GM10248 (cell line): ENCODE measurements around the gene ADCY5.

ENCODE experiments used
- CTCF ChIA-PET: fragments of 300-600 bp; sonication (Branson Sonifier 250); formaldehyde crosslinking; extraction: SDS; loops from one replicate; lab custom pipeline; 2021; ENCODE audit warnings: antibody characterized with exemption; lab: Yijun Ruan, JAX
- POLR2A ChIA-PET: fragments of 350-650 bp; sonication (Branson Sonifier 250); formaldehyde crosslinking; extraction: SDS; loops from one replicate; lab custom pipeline; 2020; ENCODE audit warnings: antibody characterized with exemption; lab: Yijun Ruan, JAX
- DNase-seq: peaks from one replicate; pipeline ENCODE4 v3.0.0; 2012; ENCODE audit errors: extremely low spot score
- TF ChIP-seq, protein P1 (sequence below): IDR thresholded peaks from 2 replicates; pipeline ENCODE4 v1.5.1; 2012; ENCODE audit warnings: mild to moderate bottlenecking, low read depth; ENCODE audit errors: extremely low read depth, missing control alignments, control extremely low read depth

ADCY5 gene

DNA sequence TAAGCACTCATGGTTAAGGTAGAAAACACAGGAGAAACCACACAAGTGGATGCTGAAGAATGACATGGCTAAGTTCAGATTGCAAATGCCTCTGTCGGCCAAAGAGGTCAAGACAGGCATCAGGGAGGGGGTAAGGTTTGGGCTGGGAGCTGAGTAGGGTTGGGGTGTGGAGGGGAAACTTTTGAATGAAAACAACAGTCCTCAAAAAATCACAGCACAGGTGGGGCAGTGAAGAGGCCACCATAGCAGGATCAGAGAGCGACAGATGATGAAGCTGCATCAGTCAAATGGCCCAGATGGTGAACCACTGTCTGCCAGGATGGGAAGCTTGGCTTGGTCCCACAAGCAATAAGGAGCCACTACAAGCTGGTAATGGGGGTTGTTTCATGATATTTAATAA, 74.9 kb downstream of the ADCY5 start:
- no peak for DNase-seq
- TF ChIP-seq, protein P1, sequence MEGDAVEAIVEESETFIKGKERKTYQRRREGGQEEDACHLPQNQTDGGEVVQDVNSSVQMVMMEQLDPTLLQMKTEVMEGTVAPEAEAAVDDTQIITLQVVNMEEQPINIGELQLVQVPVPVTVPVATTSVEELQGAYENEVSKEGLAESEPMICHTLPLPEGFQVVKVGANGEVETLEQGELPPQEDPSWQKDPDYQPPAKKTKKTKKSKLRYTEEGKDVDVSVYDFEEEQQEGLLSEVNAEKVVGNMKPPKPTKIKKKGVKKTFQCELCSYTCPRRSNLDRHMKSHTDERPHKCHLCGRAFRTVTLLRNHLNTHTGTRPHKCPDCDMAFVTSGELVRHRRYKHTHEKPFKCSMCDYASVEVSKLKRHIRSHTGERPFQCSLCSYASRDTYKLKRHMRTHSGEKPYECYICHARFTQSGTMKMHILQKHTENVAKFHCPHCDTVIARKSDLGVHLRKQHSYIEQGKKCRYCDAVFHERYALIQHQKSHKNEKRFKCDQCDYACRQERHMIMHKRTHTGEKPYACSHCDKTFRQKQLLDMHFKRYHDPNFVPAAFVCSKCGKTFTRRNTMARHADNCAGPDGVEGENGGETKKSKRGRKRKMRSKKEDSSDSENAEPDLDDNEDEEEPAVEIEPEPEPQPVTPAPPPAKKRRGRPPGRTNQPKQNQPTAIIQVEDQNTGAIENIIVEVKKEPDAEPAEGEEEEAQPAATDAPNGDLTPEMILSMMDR: no peak
- ChIA-PET CTCF (interaction anchor here (1.0 to 1.1 kb wide), 2 partner anchors 12 to 14 kb away, joined by 3 read pairs; no protein-coding TSS in a partner anchor), POLR2A (no interaction called here)

DNA sequence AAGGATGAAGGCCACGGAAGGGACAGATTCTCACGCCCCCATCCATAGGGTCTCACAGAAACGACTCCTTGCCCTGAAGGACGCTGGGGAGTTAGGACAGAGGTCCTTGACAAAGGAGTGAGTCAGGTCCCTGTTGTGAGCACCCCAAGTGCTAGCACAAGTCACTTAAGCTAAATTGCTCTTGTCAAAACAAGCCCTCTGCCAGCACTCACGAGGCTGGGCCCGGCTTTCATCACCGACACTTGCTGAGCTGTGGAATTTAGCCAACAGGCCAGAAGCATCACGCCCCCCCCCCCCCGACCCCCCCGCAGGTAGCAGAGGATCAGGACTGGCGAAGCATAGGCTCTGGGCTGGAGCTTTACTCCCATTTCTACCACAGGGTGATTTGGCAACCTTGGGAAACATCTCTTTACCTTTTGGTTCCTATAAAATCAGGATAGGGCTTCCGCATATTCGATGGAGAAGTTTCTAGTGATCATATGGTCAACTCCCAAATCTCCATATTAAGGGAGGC, 75.4 kb downstream of the ADCY5 start:
- TF ChIP-seq, protein P1: no peak
- POLR2A ChIA-PET: no interaction called here
- DNase-seq: no peak
- CTCF ChIA-PET: interaction anchor here (1.0 to 1.1 kb wide), 2 partner anchors 12 to 44 kb away, joined by 3 read pairs; no protein-coding TSS in a partner anchor

DNA sequence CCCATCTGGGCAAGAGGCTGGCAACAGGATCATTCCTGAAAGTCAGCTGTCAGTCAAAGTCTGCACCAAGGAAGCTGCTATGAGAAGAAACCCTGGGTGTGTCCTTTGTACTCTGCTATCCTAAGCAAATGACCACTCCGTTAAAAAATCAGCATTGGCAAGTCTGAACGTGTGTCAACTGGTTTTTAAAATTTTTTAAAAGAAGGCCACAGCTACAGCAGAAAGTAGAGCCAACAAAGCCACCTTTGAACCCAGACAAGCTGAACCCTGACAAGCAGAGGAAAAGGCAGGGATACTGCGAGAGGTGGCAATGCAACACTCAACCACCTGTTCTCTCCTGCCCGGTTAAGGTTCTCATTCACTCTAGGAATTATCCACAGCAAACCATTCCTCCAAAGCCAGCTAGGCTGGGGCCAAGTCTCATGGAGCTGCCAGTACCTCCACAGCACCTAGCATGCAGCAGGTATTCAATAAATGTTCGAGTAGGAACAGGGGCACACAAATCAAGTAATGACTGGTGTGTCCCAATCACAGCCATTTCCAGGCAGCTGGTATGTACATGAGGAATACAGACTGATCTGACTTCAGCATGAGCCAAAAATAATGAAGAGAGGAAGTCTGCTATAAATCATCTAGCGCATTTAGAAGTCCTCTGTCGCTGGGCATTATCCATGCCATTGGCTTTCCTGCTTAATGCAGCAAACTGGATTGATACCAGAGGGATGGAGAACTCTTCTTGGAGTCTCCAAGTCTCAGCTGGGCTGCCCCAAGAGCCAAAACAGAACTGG, 76.0 kb downstream of the ADCY5 start:
- ChIA-PET POLR2A (no interaction called here), CTCF (interaction anchor here (1.1 kb wide), 1 partner anchor 44 kb away, joined by 3 read pairs; no protein-coding TSS in a partner anchor)
- TF ChIP-seq, protein P1: no peak
- DNase-seq: no peak

DNA sequence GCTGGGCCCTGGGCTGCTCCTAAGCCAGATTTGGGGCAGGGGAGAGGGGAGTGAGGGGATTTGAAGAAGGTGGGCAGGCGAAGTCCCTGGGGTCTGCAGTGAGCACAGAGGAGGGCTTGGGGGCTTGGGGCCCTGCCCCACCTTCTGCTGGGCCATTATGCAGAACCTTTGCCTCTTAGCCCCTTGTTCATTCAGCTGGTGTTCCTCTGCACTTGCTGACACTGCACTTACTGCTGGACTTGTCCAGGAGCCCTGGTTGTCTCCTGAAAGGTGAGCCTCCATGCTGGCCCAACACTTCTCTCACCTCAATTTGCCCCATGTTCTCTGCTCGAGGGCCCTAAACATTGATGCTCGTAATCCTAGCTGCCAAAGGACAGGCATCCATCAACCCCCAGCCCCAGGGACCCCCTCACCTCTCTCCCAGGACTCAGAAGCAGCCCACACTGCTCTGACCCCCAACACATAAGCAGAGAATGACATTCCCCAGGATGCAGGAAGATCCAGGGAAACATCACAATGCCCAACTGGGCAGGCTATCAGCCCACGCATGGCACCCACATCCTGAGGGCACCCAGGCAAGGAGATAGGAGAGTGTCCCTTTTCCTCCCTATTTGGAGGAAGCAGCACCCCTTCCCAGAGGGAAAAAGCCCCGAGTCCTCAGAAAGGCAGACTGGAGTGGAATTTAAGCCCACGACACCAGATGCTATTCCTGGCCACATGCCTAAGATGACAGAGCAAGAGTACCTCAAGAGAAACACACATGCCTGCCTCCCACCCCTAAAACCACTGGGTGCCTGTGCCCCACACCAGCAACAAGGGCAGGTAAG, 76.8 kb downstream of the ADCY5 start:
- ChIA-PET POLR2A (no interaction called here), CTCF (interaction anchor here (0.8 to 1.2 kb wide), 3 partner anchors 16 to 187 kb away, joined by 3 read pairs; no protein-coding TSS in a partner anchor)
- no peak for DNase-seq
- TF ChIP-seq, protein P1: no peak

DNA sequence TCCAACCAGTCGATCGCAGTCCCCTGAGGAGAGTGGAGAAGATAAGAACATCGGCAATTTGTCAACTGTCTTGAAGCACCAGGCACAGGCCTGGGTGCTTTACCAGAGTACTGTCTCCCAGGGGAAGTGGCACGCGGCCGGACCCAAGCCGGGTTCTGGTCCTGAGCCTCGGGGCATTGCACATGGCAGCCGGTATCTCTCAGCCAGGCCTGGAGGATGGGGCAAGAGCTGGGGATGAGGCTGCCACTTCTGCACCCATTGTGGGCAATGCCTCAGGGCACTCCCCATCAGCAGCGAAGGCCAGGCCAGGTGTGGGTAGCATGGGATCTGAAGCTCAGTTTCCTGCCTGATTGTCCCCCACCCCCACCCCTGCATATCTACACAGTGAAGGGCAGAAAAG, 77.5 kb downstream of the ADCY5 start:
- POLR2A ChIA-PET: interaction anchor here (0.6 kb wide), 1 partner anchor 660 kb away, joined by 4 read pairs; no protein-coding TSS in a partner anchor
- no peak for DNase-seq
- CTCF ChIA-PET: interaction anchor here (0.8 to 1.2 kb wide), 2 partner anchors 16 to 188 kb away, joined by 3 read pairs; no protein-coding TSS in a partner anchor
- TF ChIP-seq, protein P1: no peak

DNA sequence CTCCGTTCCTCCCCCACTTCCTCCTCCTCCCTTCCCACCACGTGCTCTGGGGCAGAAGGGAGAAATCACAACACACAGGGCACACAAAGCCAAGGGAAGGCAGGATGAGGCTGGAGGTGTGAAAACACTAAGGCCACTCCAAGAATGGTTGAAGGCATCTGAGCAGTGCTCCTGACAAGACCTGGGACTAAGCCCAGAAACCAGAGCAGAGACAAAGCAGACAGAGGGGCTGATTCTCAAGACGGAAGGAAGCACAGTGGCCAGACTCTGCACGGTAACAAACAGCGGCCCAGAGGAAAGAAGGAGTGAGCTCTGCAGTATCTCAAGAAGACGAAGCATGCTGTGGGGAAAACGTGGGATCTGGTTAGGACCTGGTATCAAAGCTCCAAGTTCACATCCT, 78.1 kb downstream of the ADCY5 start:
- CTCF ChIA-PET: interaction anchor here (1.0 to 1.2 kb wide), 2 partner anchors 75 to 188 kb away, joined by 3 read pairs; no protein-coding TSS in a partner anchor
- POLR2A ChIA-PET: interaction anchor here (0.6 kb wide), 1 partner anchor 659 kb away, joined by 4 read pairs; no protein-coding TSS in a partner anchor
- DNase-seq: no peak
- TF ChIP-seq, protein P1: no peak
